IMR-90 (cell line): ENCODE measurements around the gene DTHD1. TPM values are rescaled to one million over a fixed set of nuclear protein-coding genes. Genes with fewer than 3 reads are reported as not detected.

ENCODE experiments used
- ATAC-seq: fragments of 200-7000 bp; cut with Tn5 transposase; 2 replicates; pipeline ENCODE4 v1.9.1; 2020; ENCODE audit warnings: low read depth, mild to moderate bottlenecking, moderate library complexity
- BruUV-seq: library from RNA; stranded (reverse); fragments of 400-500 nt; replicated peaks from 2 replicates; lab custom pipeline; 2021; lab: Mats Ljungman, UMichigan
- CTCF ChIA-PET: fragments of 300-600 bp; formaldehyde crosslinking; extraction: SDS; loops from one replicate; lab custom pipeline; 2021; ENCODE audit warnings: antibody characterized with exemption; lab: Yijun Ruan, JAX
- POLR2A ChIA-PET: fragments of 300-600 bp; sonication (Branson Sonifier 250); formaldehyde crosslinking; loops from one replicate; lab custom pipeline; 2022; ENCODE audit warnings: antibody characterized with exemption; ENCODE audit not compliant: unreplicated experiment; lab: Charles Lee
- DNase-seq: peaks from one replicate; pipeline ENCODE4 v3.0.0; 2013
- H2AFZ ChIP-seq: replicated peaks from 2 replicates; pipeline ENCODE3; 2013; ENCODE audit warnings: low read length, mild to moderate bottlenecking; ENCODE audit not compliant: poor library complexity
- H2AK5ac ChIP-seq: 2 replicates; pipeline ENCODE4 v1.6.1; 2013; ENCODE audit warnings: low read depth, low read length, inconsistent platforms
- H2AK9ac ChIP-seq: replicated peaks from 2 replicates; pipeline ENCODE3; 2013; ENCODE audit warnings: mild to moderate bottlenecking, low read depth, low read length, moderate library complexity; ENCODE audit not compliant: poor library complexity
- H2BK120ac ChIP-seq: 2 replicates; pipeline ENCODE4 v1.6.1; 2013; ENCODE audit warnings: low read depth, low read length, inconsistent platforms
- H2BK15ac ChIP-seq: 3 replicates; pipeline ENCODE4 v1.6.1; 2013; ENCODE audit warnings: low read depth, low read length, inconsistent platforms
- H2BK20ac ChIP-seq: 2 replicates; pipeline ENCODE4 v1.6.1; 2013; ENCODE audit warnings: low read depth, mild to moderate bottlenecking, inconsistent platforms, low read length, moderate library complexity
- H2BK5ac ChIP-seq: 2 replicates; pipeline ENCODE4 v1.6.1; 2013; ENCODE audit warnings: mild to moderate bottlenecking, low read depth, low read length, inconsistent platforms; ENCODE audit not compliant: poor library complexity, severe bottlenecking
- H3K14ac ChIP-seq: replicated peaks from 2 replicates; pipeline ENCODE4 v1.6.1; 2013; ENCODE audit warnings: low read depth, low read length, inconsistent platforms
- H3K18ac ChIP-seq: 2 replicates; pipeline ENCODE4 v1.6.1; 2013; ENCODE audit warnings: low read depth, low read length, control low read depth
- H3K23ac ChIP-seq: 2 replicates; pipeline ENCODE4 v1.6.1; 2013; ENCODE audit warnings: low read depth, low read length, inconsistent platforms
- H3K27ac ChIP-seq: 2 replicates; pipeline ENCODE4 v1.5.1; 2013; ENCODE audit warnings: mild to moderate bottlenecking, control low read depth, low read length; ENCODE audit not compliant: insufficient read depth
- H3K27me3 ChIP-seq: 2 replicates; pipeline ENCODE4 v1.6.1; 2013; ENCODE audit warnings: low read length; ENCODE audit not compliant: control insufficient read depth, insufficient read depth
- H3K36me3 ChIP-seq: 2 replicates; pipeline ENCODE4 v1.6.1; 2013; ENCODE audit warnings: low read length, mixed read lengths; ENCODE audit not compliant: control insufficient read depth, insufficient read depth
- H3K4ac ChIP-seq: 2 replicates; pipeline ENCODE4 v1.6.1; 2013; ENCODE audit warnings: low read depth, low read length, inconsistent platforms
- H3K4me1 ChIP-seq: 2 replicates; pipeline ENCODE4 v1.6.1; 2013; ENCODE audit warnings: low read length, mixed read lengths; ENCODE audit not compliant: control insufficient read depth, insufficient read depth
- H3K4me2 ChIP-seq: 2 replicates; pipeline ENCODE4 v1.6.1; 2013; ENCODE audit warnings: low read depth, mild to moderate bottlenecking, control low read depth, low read length, moderate library complexity
- H3K4me3 ChIP-seq: 2 replicates; pipeline ENCODE4 v1.5.1; 2013; ENCODE audit warnings: low read depth, mild to moderate bottlenecking, control low read depth, low read length, moderate library complexity; ENCODE audit not compliant: insufficient read depth
- H3K56ac ChIP-seq: 2 replicates; pipeline ENCODE4 v1.6.1; 2013; ENCODE audit warnings: low read length, inconsistent platforms; ENCODE audit not compliant: insufficient read depth; ENCODE audit errors: extremely low read depth
- H3K79me1 ChIP-seq, 2 experiments: 2 replicates each; pipeline ENCODE4 v1.6.1; 2013; ENCODE audit warnings: low read length in 2 of 2, inconsistent platforms in 1 of 2, low read depth in 1 of 2
- H3K9ac ChIP-seq: 2 replicates; pipeline ENCODE4 v1.6.1; 2013; ENCODE audit warnings: low read depth, low read length, control low read depth
- H3K9me1 ChIP-seq: 2 replicates; pipeline ENCODE4 v1.6.1; 2013; ENCODE audit warnings: low read length, inconsistent platforms; ENCODE audit not compliant: insufficient read depth
- H3K9me3 ChIP-seq: 2 replicates; pipeline ENCODE4 v1.6.1; 2013; ENCODE audit warnings: low read length; ENCODE audit not compliant: control insufficient read depth, insufficient read depth
- H4K20me1 ChIP-seq: 2 replicates; pipeline ENCODE4 v1.6.1; 2013; ENCODE audit warnings: low read length, inconsistent platforms; ENCODE audit not compliant: insufficient read depth
- H4K5ac ChIP-seq: 2 replicates; pipeline ENCODE4 v1.6.1; 2013; ENCODE audit warnings: mild to moderate bottlenecking, low read depth, low read length, control low read depth
- H4K8ac ChIP-seq, 2 experiments: 2 replicates each; pipeline ENCODE4 v1.6.1; 2013; ENCODE audit warnings: low read depth in 2 of 2, low read length in 2 of 2, control low read depth in 1 of 2, inconsistent platforms in 1 of 2
- H4K91ac ChIP-seq: 2 replicates; pipeline ENCODE4 v1.6.1; 2013; ENCODE audit warnings: low read depth, low read length, inconsistent platforms; ENCODE audit not compliant: insufficient read depth
- BHLHE40 ChIP-seq: fragments of 150-350 bp; IDR thresholded peaks from 2 replicates; pipeline ENCODE4 v1.6.1; 2016; ENCODE audit warnings: mild to moderate bottlenecking, low read depth, low read length
- CHD1 ChIP-seq: IDR thresholded peaks from 2 replicates; pipeline ENCODE4 v1.6.1; 2012; ENCODE audit warnings: low read depth, low read length, improper control_type of control experiment
- FOS ChIP-seq: fragments of 150-350 bp; IDR thresholded peaks from 2 replicates; pipeline ENCODE4 v1.6.1; 2016; ENCODE audit warnings: low read depth, low read length
- MAFK ChIP-seq: IDR thresholded peaks from 2 replicates; pipeline ENCODE4 v1.6.1; 2012; ENCODE audit warnings: low read depth, low read length, improper control_type of control experiment
- NFE2L2 ChIP-seq: fragments of 150-350 bp; IDR thresholded peaks from 2 replicates; pipeline ENCODE4 v1.6.1; 2016; ENCODE audit warnings: low read depth, mild to moderate bottlenecking, low read length
- WGBS, 2 experiments: methylation state at CpG; one replicate each; pipeline versions ENCODE4 v1.1.5 to v1.1.7; 2013; ENCODE audit warnings: missing lambda C conversion rate in 2 of 2; ENCODE audit not compliant: insufficient read length in 1 of 2; ENCODE audit errors: extremely low coverage in 2 of 2; 5-methylcytosine and 5-hydroxymethylcytosine counted together
- dilution Hi-C: fragments of 300-500 bp; cut with HindIII; formaldehyde crosslinking; loops from one replicate; pipeline ENCODE4 v1.14.3; 2018; ENCODE audit warnings: low sequenced_read_pairs; ENCODE audit not compliant: unreplicated experiment
- in situ Hi-C: fragments of 300-500 bp; cut with MboI; formaldehyde crosslinking; loops from 3 replicates; pipeline ENCODE4 v1.14.3; 2019; ENCODE audit warnings: low sequenced_read_pairs, inconsistent platforms, mixed read lengths
- intact Hi-C: fragments of 100-400 bp; cut with micrococcal nuclease; formaldehyde crosslinking; loops from 2 replicates; pipeline ENCODE4 v1.10.0; 2022
- polyA plus RNA-seq, 3 experiments: library from polyadenylated mRNA; depleted of rRNA; stranded (reverse); fragments of >200 nt; gene quantifications; 2 replicates each; pipeline ENCODE4 v1.2.3, GENCODE V29; 2012; ENCODE audit warnings: low replicate concordance in 1 of 3
- total RNA-seq: library from RNA; depleted of rRNA; stranded (reverse); fragments of >200 nt; gene quantifications from 2 replicates; pipeline ENCODE4 v1.2.3, GENCODE V29; 2012

DTHD1 gene
- total and polyA plus RNA-seq, 2 of the 4 experiments (the other 2 are of a cell fraction), result not detected

DNA sequence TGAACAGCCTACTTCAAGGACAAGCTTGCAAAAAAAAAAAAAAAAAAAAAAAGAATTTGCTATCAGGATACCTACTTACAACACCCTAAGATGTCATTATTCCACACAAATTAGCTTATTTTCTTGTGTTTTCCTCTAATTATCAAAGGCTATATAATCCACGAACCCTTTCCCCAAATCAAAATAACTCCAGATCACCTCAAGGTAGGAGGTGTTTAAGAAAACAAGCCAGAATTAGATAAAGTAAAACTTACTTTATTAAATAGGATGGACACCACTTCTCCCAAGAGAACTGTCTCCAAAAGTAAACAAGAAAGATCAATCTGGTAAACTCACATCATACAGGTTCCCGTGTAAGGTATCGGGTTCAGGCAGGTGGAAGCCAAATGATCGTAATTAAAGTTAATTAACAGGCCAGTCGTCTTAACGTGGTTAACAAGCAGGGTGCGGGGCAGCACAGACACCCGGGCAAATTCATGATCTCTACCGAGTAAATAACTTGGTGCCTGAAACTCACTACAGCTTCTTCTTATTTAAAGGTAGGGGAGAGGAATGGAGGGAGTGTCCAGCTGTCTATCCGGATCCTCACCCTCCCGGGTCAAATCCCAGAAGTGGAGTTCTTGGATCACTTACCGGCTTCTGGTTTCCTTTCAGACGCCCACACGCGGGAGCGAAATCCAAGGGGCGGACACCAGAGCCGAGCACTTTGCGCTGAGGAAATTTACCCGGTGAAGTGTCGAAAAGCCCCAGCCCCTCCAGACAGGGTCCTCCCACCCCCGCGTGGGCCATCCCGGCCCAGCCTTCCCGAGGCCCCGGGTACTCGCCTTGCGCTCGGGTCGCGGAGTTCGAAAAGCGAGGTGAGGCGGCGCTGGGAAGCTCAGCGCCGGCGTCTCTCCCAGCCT lies 37.8 kb upstream of the DTHD1 start:
- no peaks in the 10 kb centered on the region for H3K9me1 ChIP-seq
- H4K20me1 ChIP-seq, result no peaks in the 10 kb centered on the region
- no peak overlapping the region for H3K23ac ChIP-seq
- no peak overlapping the region for H2BK5ac ChIP-seq
- ATAC-seq (peak; percentile 29), DNase-seq (peak; percentile 1)
- H3K36me3 ChIP-seq, result no peaks in the 10 kb centered on the region
- H4K91ac ChIP-seq, result no peak overlapping the region
- H3K4ac ChIP-seq, result no peak overlapping the region
- H3K14ac ChIP-seq, result no peak overlapping the region
- no peak overlapping the region for H3K56ac ChIP-seq
- in situ Hi-C loops (no loop called here), intact Hi-C loops (no loop called here), dilution Hi-C loops (no loop called here)
- H3K4me2 ChIP-seq, result peak overlapping the region; percentile 67; the same call in 1 of the 2 replicates
- no peak for TF ChIP-seq FOS
- no peak for TF ChIP-seq CHD1
- TF ChIP-seq NFE2L2, result no peak
- no peak for TF ChIP-seq BHLHE40
- TF ChIP-seq MAFK, result no peak
- no peak overlapping the region for H2AK9ac ChIP-seq
- no TSS peak for BruUV-seq
- H4K8ac ChIP-seq, result no peak overlapping the region
- H3K4me3 ChIP-seq, result peak overlapping the region; percentile 31; the same call in 1 of the 2 replicates
- H3K79me1 ChIP-seq, result no peaks in the 10 kb centered on the region
- no peak overlapping the region for H4K5ac ChIP-seq
- ChIA-PET CTCF (interaction anchor here (0.6 kb wide), 1 partner anchor 1613 kb away, joined by 4 read pairs; no protein-coding TSS in a partner anchor), POLR2A (no interaction called here)
- peak overlapping the region; percentile 78 for H2AFZ ChIP-seq
- no peak overlapping the region for H2BK120ac ChIP-seq
- H3K27ac ChIP-seq, result no peak overlapping the region
- WGBS, 2 experiments, result 2% methylated on average over 18 of the region's 38 CpGs; no CpG with 5 or more reads in 1 of the 2 experiments
- no peak overlapping the region for H2BK15ac ChIP-seq
- no peak overlapping the region for H2BK20ac ChIP-seq
- 0 out of 2 replicates have a peak, but pooled peaks cover 2% of the 10 kb centered on the region for H3K27me3 ChIP-seq
- no peak overlapping the region for H3K18ac ChIP-seq
- H3K4me1 ChIP-seq, result no peaks in the 10 kb centered on the region
- H3K9me3 ChIP-seq, result no peaks in the 10 kb centered on the region
- no peak overlapping the region for H3K9ac ChIP-seq
- no peak overlapping the region for H2AK5ac ChIP-seq
